Right renal pelvis (tissue), 4 donors: ENCODE measurements around the gene SAMD4A. TPM values are rescaled to one million over a fixed set of nuclear protein-coding genes. Genes with fewer than 3 reads are reported as not detected.
"Not testable (repeated sequence)": the region's sequence is repeated elsewhere in the genome, so short reads cannot be mapped to it uniquely, and the experiment has no call there.

ENCODE experiments used
- DNase-seq, 4 donors: peaks; one replicate each; pipeline ENCODE4 v3.0.0-alpha.2; 2013; ENCODE audit warnings: low read depth in 4 of 4, low spot score in 3 of 4, missing footprints in 1 of 4
- polyA plus RNA-seq, 4 donors: library from polyadenylated mRNA; unstranded; fragments of 120-200 nt; gene quantifications; one replicate each; pipeline ENCODE4 v1.2.1, GENCODE V29; 2013; ENCODE audit not compliant: insufficient read length in 4 of 4

The SAMD4A gene
- polyA plus RNA-seq, 4 donors = 8.2 to 10.8 (median 9.8) TPM

GRCh38 chr14:54749727-54750126, 182.8 kb downstream of the SAMD4A start:
- DNase-seq = no peak

DNA sequence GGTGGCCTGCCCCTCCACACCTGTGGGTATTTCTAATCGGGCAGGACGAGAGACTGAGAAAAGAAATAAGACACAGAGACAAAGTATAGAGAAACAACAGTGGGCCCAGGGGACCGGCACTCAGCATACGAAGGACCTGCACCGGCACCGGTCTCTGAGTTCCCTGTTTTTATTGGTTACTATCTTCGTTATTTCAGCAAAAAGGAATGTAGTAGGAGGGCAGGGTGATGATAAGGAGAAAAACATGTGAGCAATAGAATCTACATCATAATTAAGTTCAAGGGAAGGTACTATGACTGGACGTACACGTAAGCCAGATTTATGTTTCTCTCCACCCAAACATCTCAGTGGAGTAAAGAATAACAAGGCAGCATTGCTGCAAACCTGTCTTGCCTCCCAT, 185.7 kb downstream of the SAMD4A start:
- not testable (repeated sequence) for DNase-seq

DNA sequence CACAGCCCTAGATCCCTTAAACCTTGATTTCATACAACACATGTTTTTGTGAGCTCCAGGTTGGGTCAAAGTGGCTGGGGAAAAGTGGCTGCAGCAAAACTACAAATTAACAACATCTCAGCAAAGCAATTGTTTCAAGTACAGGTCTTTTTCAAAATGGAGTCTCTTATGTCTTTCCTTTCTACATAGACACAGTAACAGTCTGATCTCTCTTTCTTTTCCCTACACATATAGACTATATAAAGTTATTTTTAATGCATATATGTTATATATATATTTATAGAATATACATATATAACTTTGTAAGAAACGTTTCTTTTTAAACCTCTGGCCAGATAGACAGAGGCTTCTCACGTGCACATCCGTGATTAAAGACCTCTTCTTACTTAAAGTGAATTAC, 186.5 kb downstream of the SAMD4A start:
- DNase-seq = not testable (repeated sequence)

DNA sequence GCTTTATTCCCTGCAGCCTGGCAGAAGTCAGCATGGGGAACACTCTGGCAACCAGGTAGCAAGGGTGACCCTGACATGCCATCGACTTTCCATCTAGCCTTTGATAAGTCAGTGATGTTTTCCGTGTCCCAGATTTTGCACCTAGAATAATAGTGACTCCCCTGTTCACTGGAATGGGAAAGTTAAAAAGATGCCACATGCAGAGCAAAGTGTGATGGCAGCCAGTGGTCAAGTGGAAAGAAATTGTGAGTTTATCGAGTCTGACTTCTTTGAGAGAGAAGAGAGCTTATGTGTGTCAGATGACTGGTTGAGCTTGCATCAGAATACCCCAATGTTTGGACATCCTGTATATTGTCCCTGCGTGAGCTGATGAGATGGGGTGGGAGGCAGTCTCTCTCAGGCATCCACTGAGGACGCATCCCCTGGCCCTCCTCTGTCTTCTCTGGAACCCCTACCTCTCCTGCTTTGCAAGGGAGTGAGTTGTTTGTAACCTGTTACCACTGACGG, 187.2 kb downstream of the SAMD4A start:
- no peak for DNase-seq

DNA sequence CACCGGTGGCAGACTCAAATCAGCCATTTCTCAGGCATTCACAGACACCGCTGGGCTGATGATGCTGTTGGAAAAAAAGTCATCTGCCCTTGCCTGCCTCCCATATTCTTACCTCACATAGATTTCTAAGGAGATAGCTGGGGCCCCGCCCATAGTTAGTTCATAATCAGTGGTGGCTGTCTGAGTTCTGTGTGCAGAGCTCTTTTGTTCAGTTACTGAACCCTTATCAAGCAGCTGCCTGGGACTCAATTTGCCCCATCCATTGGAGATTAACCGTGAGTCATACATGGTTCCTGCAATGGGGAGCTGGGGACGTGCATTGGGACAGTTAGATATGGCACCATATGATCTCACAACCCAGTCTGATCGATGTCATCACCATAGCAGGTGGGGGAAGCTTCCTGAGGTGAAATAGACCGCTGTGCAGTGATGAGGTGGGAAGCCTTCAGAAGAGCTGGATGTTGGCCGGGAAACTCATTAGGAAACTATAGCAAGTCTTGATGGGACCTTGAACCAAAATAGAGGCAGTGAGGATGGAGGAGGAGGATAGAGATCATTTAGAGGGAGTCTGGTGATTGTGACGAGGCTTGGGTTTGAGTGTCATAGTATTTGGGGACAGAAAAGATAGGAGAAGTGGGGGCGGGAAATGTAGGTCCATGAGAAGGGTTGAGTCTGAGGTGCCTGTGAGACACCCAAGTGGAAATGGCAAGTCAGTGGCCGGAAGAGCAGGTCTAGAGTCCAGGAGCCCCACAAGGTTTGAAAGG, 187.9 kb downstream of the SAMD4A start:
- DNase-seq = no peak

DNA sequence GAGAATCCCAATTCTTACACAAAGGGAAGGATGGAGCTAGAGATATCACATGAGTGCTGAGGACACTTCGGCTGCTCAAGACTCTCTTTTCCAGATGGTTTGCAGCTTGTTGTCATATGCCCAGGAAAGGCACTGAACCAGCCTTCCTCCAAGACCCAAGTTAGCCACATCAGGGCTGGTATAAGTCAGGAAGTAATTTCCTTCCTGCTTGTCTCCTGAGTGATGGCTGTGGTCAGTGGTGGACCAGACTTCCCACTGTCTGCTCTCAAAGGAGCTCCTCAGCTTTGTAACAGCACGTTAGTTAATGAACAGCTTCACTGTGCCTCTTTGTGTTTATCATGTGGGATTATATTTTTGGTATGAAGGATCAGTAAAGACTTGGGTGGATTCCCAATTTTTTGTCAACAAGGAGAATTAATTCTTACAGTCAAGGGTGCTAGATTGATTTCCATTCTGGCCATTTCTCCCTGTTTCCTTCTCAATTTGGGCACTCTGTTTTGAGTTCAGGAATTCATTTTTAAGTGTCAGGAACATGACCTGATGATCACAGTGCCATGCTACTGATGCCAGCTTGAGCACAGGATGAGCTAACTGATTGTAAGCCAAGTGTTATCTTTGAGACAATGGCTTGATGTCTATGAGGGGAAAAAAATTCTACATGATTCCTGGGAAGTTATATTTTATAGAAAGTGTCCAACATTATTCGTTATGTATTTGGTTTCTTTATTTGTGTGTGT, 189.9 kb downstream of the SAMD4A start:
- DNase-seq = no peak

- no peak for DNase-seq
Observed at GRCh38 chr14:54758041-54758440, 191.1 kb downstream of the SAMD4A start.

DNA sequence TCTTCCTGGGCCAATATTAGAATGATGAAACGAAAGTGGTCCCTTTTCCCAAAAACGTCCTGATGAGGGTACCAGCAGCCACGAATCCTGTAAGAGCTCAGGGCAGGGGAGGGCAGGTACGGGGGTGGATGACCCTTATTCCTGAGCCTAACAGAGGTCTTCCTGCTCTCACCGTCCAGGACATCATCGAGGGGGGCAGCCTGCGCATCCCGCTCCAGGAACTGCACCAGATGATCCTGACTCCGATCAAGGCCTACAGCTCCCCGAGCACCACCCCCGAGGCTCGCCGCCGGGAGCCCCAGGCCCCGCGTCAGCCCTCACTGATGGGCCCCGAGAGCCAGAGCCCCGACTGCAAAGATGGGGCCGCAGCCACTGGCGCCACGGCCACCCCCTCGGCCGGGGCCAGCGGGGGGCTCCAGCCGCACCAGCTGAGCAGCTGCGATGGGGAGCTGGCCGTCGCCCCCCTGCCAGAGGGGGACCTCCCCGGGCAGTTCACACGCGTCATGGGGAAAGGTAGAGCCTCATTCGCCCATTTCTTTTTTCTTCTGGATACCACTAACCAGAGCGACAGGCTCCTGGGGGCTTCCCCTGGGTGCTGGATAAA, 193.2 kb downstream of the SAMD4A start:
- DNase-seq = no peak

DNA sequence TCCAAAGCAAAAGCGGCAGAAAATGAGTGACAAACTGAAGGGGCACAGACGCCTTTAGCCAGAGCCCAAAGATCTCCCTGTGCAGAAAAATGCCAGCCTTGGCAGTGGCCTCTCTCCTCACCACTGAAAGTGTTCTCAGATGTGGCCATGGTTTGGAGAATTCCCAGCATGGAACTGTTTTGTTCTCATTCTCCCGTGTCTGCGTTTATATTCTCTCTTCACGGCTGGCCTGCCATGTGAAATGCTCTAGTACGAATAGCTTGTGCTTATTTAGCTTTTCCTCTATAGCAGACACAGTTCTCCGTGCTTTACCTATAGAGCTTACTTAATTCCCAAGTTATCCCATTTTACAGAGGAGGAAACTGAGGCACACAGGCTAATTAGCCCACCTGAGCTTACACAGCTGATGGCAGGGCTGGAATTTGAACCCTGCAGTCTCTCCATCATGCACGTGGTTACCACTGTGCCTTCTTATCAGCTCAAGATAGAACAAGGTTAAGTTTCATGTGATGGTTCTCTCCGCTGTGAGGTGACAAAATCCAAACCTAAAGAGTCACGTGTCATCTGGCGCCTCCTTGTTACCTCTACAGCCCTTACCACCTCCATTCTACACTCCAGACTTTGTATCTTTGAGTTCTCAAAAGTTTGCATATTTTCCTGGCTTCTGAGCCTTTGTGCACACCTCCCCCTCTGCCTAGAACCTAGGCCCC, 194.1 kb downstream of the SAMD4A start:
- DNase-seq = no peak

- DNase-seq = no peak
Observed at GRCh38 chr14:54761835-54762234, 194.9 kb downstream of the SAMD4A start.

- no peak for DNase-seq
Observed at GRCh38 chr14:54762296-54762695, 195.4 kb downstream of the SAMD4A start.

DNA sequence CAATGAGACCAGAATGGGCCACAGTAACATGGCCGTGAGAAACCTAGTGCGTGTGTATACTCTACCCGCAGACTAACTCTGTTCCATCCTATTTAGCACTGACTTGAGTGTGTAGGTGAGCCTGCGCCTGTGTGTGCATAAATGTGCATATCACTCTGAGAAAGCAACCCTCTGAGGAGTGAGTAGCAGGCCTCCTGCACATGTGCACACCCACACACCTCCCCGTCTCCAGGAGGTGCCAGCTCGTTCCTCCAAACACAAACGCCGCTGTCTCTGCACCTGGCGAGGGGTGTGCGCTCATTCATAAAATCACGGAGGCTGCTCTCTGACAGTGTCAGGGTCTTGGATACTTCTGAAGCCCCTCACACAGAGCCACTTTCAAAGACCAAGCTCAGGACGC, 196.8 kb downstream of the SAMD4A start:
- DNase-seq = no peak

DNA sequence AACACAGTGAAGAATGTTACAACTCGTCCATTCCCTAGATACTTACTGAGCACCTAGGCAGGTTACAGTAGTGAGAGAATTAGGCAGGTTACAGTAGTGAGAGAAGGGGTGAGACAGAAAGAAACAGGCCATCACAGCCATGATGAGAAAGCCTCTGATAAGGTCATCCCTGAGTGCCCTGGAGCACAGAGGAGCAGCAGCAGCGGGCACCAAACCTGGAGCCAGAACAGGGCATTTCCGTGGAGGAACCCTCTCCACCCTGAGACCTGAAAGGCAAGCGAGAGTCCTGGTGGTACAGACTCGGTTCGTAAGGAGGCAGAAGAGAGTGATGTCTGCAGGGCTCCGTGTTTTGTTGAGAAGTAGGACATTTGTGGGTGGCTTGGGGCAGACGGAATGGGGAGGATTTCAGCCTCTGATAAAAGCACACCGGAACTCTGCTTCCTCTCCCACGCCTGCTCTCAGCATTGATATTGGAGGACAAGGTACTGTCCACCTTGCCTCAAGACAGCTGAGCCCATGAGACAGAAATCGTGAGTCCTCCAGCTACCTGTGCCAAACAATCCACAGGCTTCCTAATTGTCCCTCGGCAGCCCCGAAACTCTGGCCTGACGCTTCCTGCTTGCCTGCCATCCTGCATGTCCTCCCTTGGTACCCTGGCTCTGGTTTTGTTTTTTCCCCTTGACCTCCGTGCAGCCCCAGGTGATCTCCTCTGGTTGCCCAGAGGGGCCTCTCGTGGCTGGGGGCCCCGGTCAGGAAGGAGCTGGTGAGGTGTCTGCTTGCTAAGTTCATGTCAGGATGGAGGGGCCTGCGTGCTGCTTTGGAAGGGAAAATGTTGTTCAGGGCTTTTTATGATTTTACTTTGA, 199.6 kb downstream of the SAMD4A start:
- DNase-seq = no peak

- no peak for DNase-seq
Observed at GRCh38 chr14:54767139-54767431, 200.2 kb downstream of the SAMD4A start.

- DNase-seq = no peak
Observed at GRCh38 chr14:54767450-54767849, 200.5 kb downstream of the SAMD4A start.

- no peak for DNase-seq
Observed at GRCh38 chr14:54768501-54769129, 201.7 kb downstream of the SAMD4A start.

DNA sequence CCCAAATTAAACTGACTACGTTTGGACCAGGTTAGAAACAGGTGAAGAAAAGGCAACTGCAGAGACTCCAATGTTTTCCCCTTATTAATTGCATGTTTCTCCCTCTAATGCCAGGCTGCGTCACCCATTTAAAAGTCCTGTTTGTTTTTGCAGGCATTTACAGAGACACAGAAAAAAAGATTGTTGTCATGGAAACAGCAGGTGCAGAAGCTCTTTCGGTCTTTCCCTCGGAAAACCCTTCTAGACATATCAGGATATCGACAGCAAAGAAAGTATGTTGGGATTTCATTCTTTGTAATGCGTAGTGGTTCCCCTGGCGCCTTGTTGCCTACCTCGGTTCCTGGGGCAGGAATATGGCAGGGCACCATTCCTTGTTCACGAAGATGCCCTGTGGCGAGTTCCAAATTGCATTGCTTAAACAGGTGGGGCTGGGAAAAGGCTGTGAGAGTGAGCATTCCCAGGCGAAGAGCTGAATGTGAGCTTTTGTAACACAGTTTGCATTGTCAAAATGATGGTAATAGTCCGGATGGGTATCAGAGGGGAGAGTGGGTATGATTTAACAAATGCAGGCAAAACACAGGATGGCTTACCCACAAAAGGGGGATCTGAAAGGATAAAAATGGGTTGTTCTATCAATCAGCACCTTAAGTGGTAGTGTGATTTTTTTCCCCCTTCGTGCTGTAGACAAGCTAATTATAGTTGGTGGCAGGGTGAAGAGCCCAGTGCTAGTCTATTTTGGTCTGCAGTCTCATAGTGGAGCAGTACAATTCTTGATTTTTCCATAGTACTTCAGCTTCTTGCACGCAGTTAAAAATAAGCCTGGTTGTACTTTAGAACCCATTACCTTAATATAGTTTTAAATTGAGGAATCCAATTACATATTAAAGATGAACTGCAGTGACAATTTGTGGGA, 203.3 kb downstream of the SAMD4A start:
- DNase-seq = no peak

GRCh38 chr14:54771411-54772027, 204.6 kb downstream of the SAMD4A start:
- no peak for DNase-seq
